HEK293 (cell line): Measurements from ENCODE around the gene RGSL1.

ENCODE experiments used
- GLI2 ChIP-seq: fragments of 450-650 bp; formaldehyde crosslinking; IDR thresholded peaks from 2 replicates; pipeline ENCODE4; 2017; ENCODE audit warnings: missing biosample characterization, missing genetic modification characterization, low read depth, borderline replicate concordance
- GLIS2 ChIP-seq: fragments of 450-650 bp; formaldehyde crosslinking; IDR thresholded peaks from 2 replicates; pipeline ENCODE4 v1.5.1; 2016; ENCODE audit warnings: missing biosample characterization, missing genetic modification characterization
- IKZF3 ChIP-seq: fragments of 450-650 bp; IDR thresholded peaks from 2 replicates; pipeline ENCODE4 v1.5.0; 2018; ENCODE audit warnings: missing biosample characterization, mild to moderate bottlenecking, missing genetic modification characterization, moderate library complexity
- INSM2 ChIP-seq: fragments of 450-650 bp; formaldehyde crosslinking; IDR thresholded peaks from 2 replicates; pipeline ENCODE4 v1.5.1; 2016; ENCODE audit warnings: missing biosample characterization, missing genetic modification characterization
- KLF1 ChIP-seq: fragments of 450-650 bp; formaldehyde crosslinking; IDR thresholded peaks from 2 replicates; pipeline ENCODE4 v1.5.1; 2016; ENCODE audit warnings: missing biosample characterization, missing genetic modification characterization
- KLF7 ChIP-seq: fragments of 450-650 bp; formaldehyde crosslinking; IDR thresholded peaks from 2 replicates; pipeline ENCODE4 v1.5.1; 2016; ENCODE audit warnings: missing biosample characterization, missing genetic modification characterization, borderline replicate concordance
- MEIS1 ChIP-seq: sonication (generic); formaldehyde crosslinking; IDR thresholded peaks from 2 replicates; pipeline ENCODE4 v1.8.1; 2022; ENCODE audit warnings: missing genetic modification reagents, mild to moderate bottlenecking, borderline replicate concordance
- OSR2 ChIP-seq: fragments of 450-650 bp; formaldehyde crosslinking; IDR thresholded peaks from 2 replicates; pipeline ENCODE4 v1.5.1; 2016; ENCODE audit warnings: missing biosample characterization, missing genetic modification characterization
- PBX3 ChIP-seq: sonication (generic); formaldehyde crosslinking; IDR thresholded peaks from 2 replicates; pipeline ENCODE4 v1.8.1; 2022; ENCODE audit warnings: mild to moderate bottlenecking, moderate library complexity, missing genetic modification reagents
- PRDM1 ChIP-seq: fragments of 450-650 bp; formaldehyde crosslinking; IDR thresholded peaks from 2 replicates; pipeline ENCODE4; 2016; ENCODE audit warnings: missing biosample characterization, missing genetic modification characterization
- ZBTB20 ChIP-seq: fragments of 450-650 bp; formaldehyde crosslinking; IDR thresholded peaks from 2 replicates; pipeline ENCODE4 v1.5.1; 2016; ENCODE audit warnings: missing biosample characterization, missing genetic modification characterization
- ZBTB44 ChIP-seq: fragments of 450-650 bp; IDR thresholded peaks from 2 replicates; pipeline ENCODE4 v1.5.1; 2018; ENCODE audit warnings: missing biosample characterization, mild to moderate bottlenecking, missing genetic modification characterization
- ZBTB48 ChIP-seq: fragments of 450-650 bp; formaldehyde crosslinking; IDR thresholded peaks from 2 replicates; pipeline ENCODE4 v1.5.1; 2016; ENCODE audit warnings: missing biosample characterization, missing genetic modification characterization
- ZBTB8A ChIP-seq: fragments of 450-650 bp; formaldehyde crosslinking; IDR thresholded peaks from 2 replicates; pipeline ENCODE4 v1.5.1; 2016; ENCODE audit warnings: missing biosample characterization, missing genetic modification characterization
- ZFP69B ChIP-seq: fragments of 450-650 bp; formaldehyde crosslinking; IDR thresholded peaks from 2 replicates; pipeline ENCODE4 v1.5.1; 2016; ENCODE audit warnings: missing biosample characterization, missing genetic modification characterization
- ZNF174 ChIP-seq: fragments of 450-650 bp; formaldehyde crosslinking; IDR thresholded peaks from 2 replicates; pipeline ENCODE4 v1.5.0; 2017; ENCODE audit warnings: missing biosample characterization, mild to moderate bottlenecking, missing genetic modification characterization
- ZNF18 ChIP-seq: fragments of 450-650 bp; formaldehyde crosslinking; IDR thresholded peaks from 2 replicates; pipeline ENCODE4 v1.5.1; 2016; ENCODE audit warnings: missing biosample characterization, missing genetic modification characterization
- ZNF366 ChIP-seq: fragments of 450-650 bp; formaldehyde crosslinking; conservative IDR thresholded peaks from 2 replicates; pipeline ENCODE4 v1.5.1; 2016; ENCODE audit warnings: missing biosample characterization, missing genetic modification characterization
- ZNF48 ChIP-seq: fragments of 450-650 bp; formaldehyde crosslinking; IDR thresholded peaks from 2 replicates; pipeline ENCODE4 v1.5.1; 2016; ENCODE audit warnings: missing biosample characterization, missing genetic modification characterization
- ZNF548 ChIP-seq: fragments of 450-650 bp; formaldehyde crosslinking; IDR thresholded peaks from 2 replicates; pipeline ENCODE4 v1.5.1; 2016; ENCODE audit warnings: missing biosample characterization, missing genetic modification characterization
- ZNF624 ChIP-seq: fragments of 450-650 bp; formaldehyde crosslinking; IDR thresholded peaks from 2 replicates; pipeline ENCODE4 v1.5.1; 2017; ENCODE audit warnings: missing biosample characterization, missing genetic modification characterization
- ZNF629 ChIP-seq: fragments of 450-650 bp; formaldehyde crosslinking; IDR thresholded peaks from 2 replicates; pipeline ENCODE4 v1.5.1; 2017; ENCODE audit warnings: missing biosample characterization, missing genetic modification characterization
- ZNF654 ChIP-seq: fragments of 450-650 bp; formaldehyde crosslinking; IDR thresholded peaks from 2 replicates; pipeline ENCODE4 v1.5.1; 2016; ENCODE audit warnings: low read depth, missing biosample characterization, missing genetic modification characterization
- ZNF660 ChIP-seq: fragments of 450-650 bp; IDR thresholded peaks from 2 replicates; pipeline ENCODE4 v1.5.1; 2018; ENCODE audit warnings: missing biosample characterization, mild to moderate bottlenecking, missing genetic modification characterization
- ZNF776 ChIP-seq: fragments of 450-650 bp; formaldehyde crosslinking; IDR thresholded peaks from 2 replicates; pipeline ENCODE4 v1.5.0; 2017; ENCODE audit warnings: missing biosample characterization, missing genetic modification characterization, borderline replicate concordance
- ZSCAN18 ChIP-seq: fragments of 450-650 bp; formaldehyde crosslinking; IDR thresholded peaks from 2 replicates; pipeline ENCODE4 v1.5.1; 2016; ENCODE audit warnings: missing biosample characterization, missing genetic modification characterization
- TF ChIP-seq, protein P1 (sequence below): fragments of 450-650 bp; IDR thresholded peaks from 2 replicates; pipeline ENCODE4 v1.5.1; 2018; ENCODE audit warnings: missing biosample characterization, missing genetic modification characterization
- TF ChIP-seq, protein P2 (sequence below): fragments of 450-650 bp; formaldehyde crosslinking; IDR thresholded peaks from 2 replicates; pipeline ENCODE4 v1.5.1; 2016; ENCODE audit warnings: missing biosample characterization, missing genetic modification characterization

The RGSL1 gene

GRCh38 chr1:182604175-182605164 lies 154.5 kb downstream of the RGSL1 start, which contains the start of gene RGS16 (continued):
- peak; percentile 79 for TF ChIP-seq OSR2 (tag by site-specific recombination)
- TF ChIP-seq ZNF660 (tag by site-specific recombination): 0 out of 2 replicates have a peak, but pooled peaks have one; percentile 82
- TF ChIP-seq ZNF18 (tag by site-specific recombination): no peak; the same call in 1 of the 2 replicates
- TF ChIP-seq KLF7 (tag by site-specific recombination): no peak; the same call in 1 of the 2 replicates
- peak; percentile 81; the same call in 1 of the 2 replicates for TF ChIP-seq ZNF624
- TF ChIP-seq ZNF366: peak; percentile 67; the same call in 1 of the 2 replicates
- TF ChIP-seq ZNF654 (tag by site-specific recombination): no peak
- peak; percentile 89 for TF ChIP-seq IKZF3 (tag by site-specific recombination)
- TF ChIP-seq PBX3 (CRISPR knock-in tag): no peak
- peak; percentile 45; the same call in 1 of the 2 replicates for TF ChIP-seq ZBTB20 (tag by site-specific recombination)
- TF ChIP-seq, protein P1, sequence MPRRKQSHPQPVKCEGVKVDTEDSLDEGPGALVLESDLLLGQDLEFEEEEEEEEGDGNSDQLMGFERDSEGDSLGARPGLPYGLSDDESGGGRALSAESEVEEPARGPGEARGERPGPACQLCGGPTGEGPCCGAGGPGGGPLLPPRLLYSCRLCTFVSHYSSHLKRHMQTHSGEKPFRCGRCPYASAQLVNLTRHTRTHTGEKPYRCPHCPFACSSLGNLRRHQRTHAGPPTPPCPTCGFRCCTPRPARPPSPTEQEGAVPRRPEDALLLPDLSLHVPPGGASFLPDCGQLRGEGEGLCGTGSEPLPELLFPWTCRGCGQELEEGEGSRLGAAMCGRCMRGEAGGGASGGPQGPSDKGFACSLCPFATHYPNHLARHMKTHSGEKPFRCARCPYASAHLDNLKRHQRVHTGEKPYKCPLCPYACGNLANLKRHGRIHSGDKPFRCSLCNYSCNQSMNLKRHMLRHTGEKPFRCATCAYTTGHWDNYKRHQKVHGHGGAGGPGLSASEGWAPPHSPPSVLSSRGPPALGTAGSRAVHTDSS (tag by site-specific recombination): peak; percentile 83
- TF ChIP-seq KLF1: peak; percentile 79
- TF ChIP-seq ZNF174 (tag by site-specific recombination): no peak
- no peak for TF ChIP-seq ZSCAN18 (tag by site-specific recombination)
- TF ChIP-seq ZNF548 (tag by site-specific recombination): no peak
- TF ChIP-seq ZBTB8A (tag by site-specific recombination): peak; percentile 96
- no peak for TF ChIP-seq GLI2 (tag by site-specific recombination)
- TF ChIP-seq ZNF776 (tag by site-specific recombination): no peak
- peak; percentile 98 for TF ChIP-seq ZBTB44 (tag by site-specific recombination)
- no peak for TF ChIP-seq ZNF48 (tag by site-specific recombination)
- TF ChIP-seq ZBTB48 (tag by site-specific recombination): peak; percentile 86
- TF ChIP-seq, protein P2, sequence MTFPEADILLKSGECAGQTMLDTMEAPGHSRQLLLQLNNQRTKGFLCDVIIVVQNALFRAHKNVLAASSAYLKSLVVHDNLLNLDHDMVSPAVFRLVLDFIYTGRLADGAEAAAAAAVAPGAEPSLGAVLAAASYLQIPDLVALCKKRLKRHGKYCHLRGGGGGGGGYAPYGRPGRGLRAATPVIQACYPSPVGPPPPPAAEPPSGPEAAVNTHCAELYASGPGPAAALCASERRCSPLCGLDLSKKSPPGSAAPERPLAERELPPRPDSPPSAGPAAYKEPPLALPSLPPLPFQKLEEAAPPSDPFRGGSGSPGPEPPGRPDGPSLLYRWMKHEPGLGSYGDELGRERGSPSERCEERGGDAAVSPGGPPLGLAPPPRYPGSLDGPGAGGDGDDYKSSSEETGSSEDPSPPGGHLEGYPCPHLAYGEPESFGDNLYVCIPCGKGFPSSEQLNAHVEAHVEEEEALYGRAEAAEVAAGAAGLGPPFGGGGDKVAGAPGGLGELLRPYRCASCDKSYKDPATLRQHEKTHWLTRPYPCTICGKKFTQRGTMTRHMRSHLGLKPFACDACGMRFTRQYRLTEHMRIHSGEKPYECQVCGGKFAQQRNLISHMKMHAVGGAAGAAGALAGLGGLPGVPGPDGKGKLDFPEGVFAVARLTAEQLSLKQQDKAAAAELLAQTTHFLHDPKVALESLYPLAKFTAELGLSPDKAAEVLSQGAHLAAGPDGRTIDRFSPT (tag by site-specific recombination): no peak
- TF ChIP-seq INSM2: no peak
- TF ChIP-seq PRDM1 (tag by site-specific recombination): peak; percentile 93
- peak; percentile 63 for TF ChIP-seq GLIS2 (tag by site-specific recombination)
- TF ChIP-seq ZNF629 (tag by site-specific recombination): no peak; the same call in 1 of the 2 replicates
- no peak for TF ChIP-seq MEIS1 (CRISPR knock-in tag)
- peak; percentile 79 for TF ChIP-seq ZFP69B (tag by site-specific recombination)
